Keratinocyte (primary cell): Measurements from ENCODE around the gene DIP2C.

Experiments
- EZH2 ChIP-seq: IDR thresholded peaks from one replicate; pipeline ENCODE4 v1.6.1; 2012; ENCODE audit warnings: inconsistent platforms, mild to moderate bottlenecking, low read length, moderate library complexity
- TF ChIP-seq, protein P1 (sequence below), 3 experiments: IDR thresholded peaks in 1 of 3; conservative IDR thresholded peaks in 1 of 3; optimal IDR thresholded peaks in 1 of 3; 2 replicates in 2 of 3; 3 replicates in 1 of 3; pipeline versions ENCODE3 to v1.5.1; 2011; ENCODE audit warnings: low read length in 3 of 3, mild to moderate bottlenecking in 3 of 3, moderate library complexity in 2 of 3, control low read depth in 1 of 3, inconsistent platforms in 1 of 3; ENCODE audit not compliant: insufficient read depth in 2 of 3; ENCODE audit errors: extremely low read depth in 1 of 3

DNA sequence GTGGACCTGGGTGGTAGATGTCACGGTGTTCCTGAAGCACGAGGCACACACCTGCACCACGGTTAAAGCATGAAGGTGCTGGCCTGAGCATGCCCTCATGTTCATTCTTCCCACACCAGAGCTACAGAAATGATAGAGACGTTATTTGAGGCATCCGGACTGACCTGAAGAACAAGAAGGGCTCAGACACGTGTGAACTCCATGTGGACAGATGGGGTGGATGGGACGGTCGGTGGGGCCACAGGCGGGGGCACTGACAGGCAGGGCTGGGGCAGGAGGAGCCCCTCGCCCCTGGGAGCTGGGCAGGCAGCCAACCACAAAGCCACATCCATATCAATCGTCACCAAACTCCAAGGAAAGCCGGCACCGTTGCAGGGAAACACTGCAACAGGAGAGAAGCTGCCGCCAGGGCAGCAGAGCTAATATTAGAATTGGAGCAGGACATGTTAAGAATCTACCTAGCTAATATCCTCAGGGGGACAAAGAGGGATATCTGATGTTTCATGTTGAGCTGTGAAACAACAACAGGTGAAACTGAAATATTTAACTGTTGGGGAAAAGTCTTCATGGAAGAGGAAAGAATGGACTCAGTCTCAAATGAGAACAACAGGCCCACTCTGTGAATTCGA is 37.8 kb upstream of the DIP2C start:
- TF ChIP-seq, protein P1, sequence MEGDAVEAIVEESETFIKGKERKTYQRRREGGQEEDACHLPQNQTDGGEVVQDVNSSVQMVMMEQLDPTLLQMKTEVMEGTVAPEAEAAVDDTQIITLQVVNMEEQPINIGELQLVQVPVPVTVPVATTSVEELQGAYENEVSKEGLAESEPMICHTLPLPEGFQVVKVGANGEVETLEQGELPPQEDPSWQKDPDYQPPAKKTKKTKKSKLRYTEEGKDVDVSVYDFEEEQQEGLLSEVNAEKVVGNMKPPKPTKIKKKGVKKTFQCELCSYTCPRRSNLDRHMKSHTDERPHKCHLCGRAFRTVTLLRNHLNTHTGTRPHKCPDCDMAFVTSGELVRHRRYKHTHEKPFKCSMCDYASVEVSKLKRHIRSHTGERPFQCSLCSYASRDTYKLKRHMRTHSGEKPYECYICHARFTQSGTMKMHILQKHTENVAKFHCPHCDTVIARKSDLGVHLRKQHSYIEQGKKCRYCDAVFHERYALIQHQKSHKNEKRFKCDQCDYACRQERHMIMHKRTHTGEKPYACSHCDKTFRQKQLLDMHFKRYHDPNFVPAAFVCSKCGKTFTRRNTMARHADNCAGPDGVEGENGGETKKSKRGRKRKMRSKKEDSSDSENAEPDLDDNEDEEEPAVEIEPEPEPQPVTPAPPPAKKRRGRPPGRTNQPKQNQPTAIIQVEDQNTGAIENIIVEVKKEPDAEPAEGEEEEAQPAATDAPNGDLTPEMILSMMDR (optimal IDR thresholded peaks at IDR 0.05 in 1 of 3, IDR thresholded peaks at IDR 0.05 in 1 of 3, conservative IDR thresholded peaks at IDR 0.05 in 1 of 3; ENCODE audit: extremely low read depth in 1 of 3, insufficient read depth in 2 of 3, low read length in 3 of 3), result no peak
- no peak for TF ChIP-seq EZH2
